ENCODE data around the gene CHORDC1. TPM values are rescaled to one million over a fixed set of nuclear protein-coding genes. Genes with fewer than 3 reads are reported as not detected.

Gene CHORDC1
- total and polyA plus RNA-seq, 2 of the 13 experiments (the other 11 are each of a cell fraction or from before 2014, with no cell fraction given), result 19.1 to 73.5 TPM

DNA sequence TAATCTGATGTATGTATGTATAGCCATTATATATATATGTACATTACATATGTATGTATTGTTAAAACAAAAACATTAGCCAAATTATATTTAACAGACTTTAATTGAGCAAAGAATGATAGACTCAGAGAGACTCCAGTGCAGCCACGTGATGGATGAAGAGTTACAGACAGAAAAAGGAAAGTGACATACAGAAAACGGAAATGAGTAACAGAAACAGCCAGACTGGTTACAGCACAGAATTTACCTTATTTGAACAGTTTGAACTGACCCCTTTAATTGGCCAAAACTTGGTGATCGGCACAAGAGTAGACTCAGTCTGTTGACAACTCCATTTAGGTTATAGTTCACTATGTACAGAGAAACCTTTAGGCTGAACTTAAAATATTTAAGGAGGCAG is 35.0 kb downstream of the CHORDC1 start:
- Histone ChIP-seq H2AFZ (ENCODE audit: low read length) (no peak overlapping the region), H3K9me3 (ENCODE audit: low read length) (no peaks in the 10 kb centered on the region), H3K4me3 (replicated peaks in 1 of 3; ENCODE audit: insufficient read depth in 1 of 3, low read depth in 2 of 3, low read length in 3 of 3) (no peak overlapping the region), H3K9ac (ENCODE audit: insufficient read depth, low read depth, low read length) (no peak overlapping the region), H3K27ac (ENCODE audit: extremely low read length, insufficient read depth, low read length) (no peak overlapping the region), H3K79me2 (ENCODE audit: insufficient read depth, low read length) (no peaks in the 10 kb centered on the region), H3K4me1 (ENCODE audit: insufficient read depth, low read length) (no peaks in the 10 kb centered on the region), H3K4me2 (ENCODE audit: low read depth, low read length) (no peak overlapping the region), H3K36me3 (replicated peaks in 1 of 2; ENCODE audit: control insufficient read depth in 1 of 2, insufficient read depth in 2 of 2, low read length in 2 of 2) (no peaks in the 10 kb centered on the region; a peak in 1 of 5 replicates), H3K27me3 (ENCODE audit: control insufficient read depth in 1 of 2, insufficient read depth in 2 of 2, low read length in 2 of 2) (no peaks in the 10 kb centered on the region), H4K20me1 (ENCODE audit: insufficient read depth, low read length) (no peaks in the 10 kb centered on the region)
- in situ Hi-C loops (cut with HindIII; ENCODE audit: extremely low pct_ligation_motif_present, low pct_unique_long_range_greater_than_20kb) (no loop called here), intact Hi-C loops (cut with micrococcal nuclease; ENCODE audit: unreplicated experiment) (no loop called here)
- BruUV-seq (replicated peaks), result no TSS peak
- ChIA-PET CTCF (ENCODE audit: low intra/inter-chr PET ratio, low total read pairs) (no interaction called here), POLR2A (no interaction called here)
- 67% methylated on average over 3 of the region's 3 CpGs for WGBS (ENCODE audit: low lambda C conversion rate)
- TF ChIP-seq, protein P1, sequence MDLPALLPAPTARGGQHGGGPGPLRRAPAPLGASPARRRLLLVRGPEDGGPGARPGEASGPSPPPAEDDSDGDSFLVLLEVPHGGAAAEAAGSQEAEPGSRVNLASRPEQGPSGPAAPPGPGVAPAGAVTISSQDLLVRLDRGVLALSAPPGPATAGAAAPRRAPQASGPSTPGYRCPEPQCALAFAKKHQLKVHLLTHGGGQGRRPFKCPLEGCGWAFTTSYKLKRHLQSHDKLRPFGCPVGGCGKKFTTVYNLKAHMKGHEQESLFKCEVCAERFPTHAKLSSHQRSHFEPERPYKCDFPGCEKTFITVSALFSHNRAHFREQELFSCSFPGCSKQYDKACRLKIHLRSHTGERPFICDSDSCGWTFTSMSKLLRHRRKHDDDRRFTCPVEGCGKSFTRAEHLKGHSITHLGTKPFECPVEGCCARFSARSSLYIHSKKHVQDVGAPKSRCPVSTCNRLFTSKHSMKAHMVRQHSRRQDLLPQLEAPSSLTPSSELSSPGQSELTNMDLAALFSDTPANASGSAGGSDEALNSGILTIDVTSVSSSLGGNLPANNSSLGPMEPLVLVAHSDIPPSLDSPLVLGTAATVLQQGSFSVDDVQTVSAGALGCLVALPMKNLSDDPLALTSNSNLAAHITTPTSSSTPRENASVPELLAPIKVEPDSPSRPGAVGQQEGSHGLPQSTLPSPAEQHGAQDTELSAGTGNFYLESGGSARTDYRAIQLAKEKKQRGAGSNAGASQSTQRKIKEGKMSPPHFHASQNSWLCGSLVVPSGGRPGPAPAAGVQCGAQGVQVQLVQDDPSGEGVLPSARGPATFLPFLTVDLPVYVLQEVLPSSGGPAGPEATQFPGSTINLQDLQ (CRISPR knock-in tag; IDR thresholded peaks at IDR 0.05), result no peak
- TF ChIP-seq, protein P2, sequence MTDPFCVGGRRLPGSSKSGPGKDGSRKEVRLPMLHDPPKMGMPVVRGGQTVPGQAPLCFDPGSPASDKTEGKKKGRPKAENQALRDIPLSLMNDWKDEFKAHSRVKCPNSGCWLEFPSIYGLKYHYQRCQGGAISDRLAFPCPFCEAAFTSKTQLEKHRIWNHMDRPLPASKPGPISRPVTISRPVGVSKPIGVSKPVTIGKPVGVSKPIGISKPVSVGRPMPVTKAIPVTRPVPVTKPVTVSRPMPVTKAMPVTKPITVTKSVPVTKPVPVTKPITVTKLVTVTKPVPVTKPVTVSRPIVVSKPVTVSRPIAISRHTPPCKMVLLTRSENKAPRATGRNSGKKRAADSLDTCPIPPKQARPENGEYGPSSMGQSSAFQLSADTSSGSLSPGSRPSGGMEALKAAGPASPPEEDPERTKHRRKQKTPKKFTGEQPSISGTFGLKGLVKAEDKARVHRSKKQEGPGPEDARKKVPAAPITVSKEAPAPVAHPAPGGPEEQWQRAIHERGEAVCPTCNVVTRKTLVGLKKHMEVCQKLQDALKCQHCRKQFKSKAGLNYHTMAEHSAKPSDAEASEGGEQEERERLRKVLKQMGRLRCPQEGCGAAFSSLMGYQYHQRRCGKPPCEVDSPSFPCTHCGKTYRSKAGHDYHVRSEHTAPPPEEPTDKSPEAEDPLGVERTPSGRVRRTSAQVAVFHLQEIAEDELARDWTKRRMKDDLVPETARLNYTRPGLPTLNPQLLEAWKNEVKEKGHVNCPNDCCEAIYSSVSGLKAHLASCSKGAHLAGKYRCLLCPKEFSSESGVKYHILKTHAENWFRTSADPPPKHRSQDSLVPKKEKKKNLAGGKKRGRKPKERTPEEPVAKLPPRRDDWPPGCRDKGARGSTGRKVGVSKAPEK (CRISPR knock-in tag; IDR thresholded peaks at IDR 0.05; ENCODE audit: borderline replicate concordance), result no peak
- no peak for TF ChIP-seq ZNF672 (CRISPR knock-in tag; IDR thresholded peaks at IDR 0.05)
- no peak for TF ChIP-seq SNAPC2 (CRISPR knock-in tag; IDR thresholded peaks at IDR 0.05)
- TF ChIP-seq, protein P3, sequence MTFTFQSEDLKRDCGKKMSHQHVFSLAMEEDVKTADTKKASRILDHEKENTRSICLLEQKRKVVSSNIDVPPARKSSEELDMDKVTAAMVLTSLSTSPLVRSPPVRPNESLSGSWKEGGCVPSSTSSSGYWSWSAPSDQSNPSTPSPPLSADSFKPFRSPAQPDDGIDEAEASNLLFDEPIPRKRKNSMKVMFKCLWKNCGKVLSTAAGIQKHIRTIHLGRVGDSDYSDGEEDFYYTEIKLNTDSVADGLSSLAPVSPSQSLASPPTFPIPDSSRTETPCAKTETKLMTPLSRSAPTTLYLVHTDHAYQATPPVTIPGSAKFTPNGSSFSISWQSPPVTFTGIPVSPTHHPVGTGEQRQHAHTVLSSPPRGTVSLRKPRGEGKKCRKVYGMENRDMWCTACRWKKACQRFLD (CRISPR knock-in tag; IDR thresholded peaks at IDR 0.05; ENCODE audit: borderline replicate concordance), result no peak
- TF ChIP-seq, protein P4, sequence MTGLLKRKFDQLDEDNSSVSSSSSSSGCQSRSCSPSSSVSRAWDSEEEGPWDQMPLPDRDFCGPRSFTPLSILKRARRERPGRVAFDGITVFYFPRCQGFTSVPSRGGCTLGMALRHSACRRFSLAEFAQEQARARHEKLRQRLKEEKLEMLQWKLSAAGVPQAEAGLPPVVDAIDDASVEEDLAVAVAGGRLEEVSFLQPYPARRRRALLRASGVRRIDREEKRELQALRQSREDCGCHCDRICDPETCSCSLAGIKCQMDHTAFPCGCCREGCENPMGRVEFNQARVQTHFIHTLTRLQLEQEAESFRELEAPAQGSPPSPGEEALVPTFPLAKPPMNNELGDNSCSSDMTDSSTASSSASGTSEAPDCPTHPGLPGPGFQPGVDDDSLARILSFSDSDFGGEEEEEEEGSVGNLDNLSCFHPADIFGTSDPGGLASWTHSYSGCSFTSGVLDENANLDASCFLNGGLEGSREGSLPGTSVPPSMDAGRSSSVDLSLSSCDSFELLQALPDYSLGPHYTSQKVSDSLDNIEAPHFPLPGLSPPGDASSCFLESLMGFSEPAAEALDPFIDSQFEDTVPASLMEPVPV (CRISPR knock-in tag; IDR thresholded peaks at IDR 0.05), result no peak
- TF ChIP-seq, protein P5, sequence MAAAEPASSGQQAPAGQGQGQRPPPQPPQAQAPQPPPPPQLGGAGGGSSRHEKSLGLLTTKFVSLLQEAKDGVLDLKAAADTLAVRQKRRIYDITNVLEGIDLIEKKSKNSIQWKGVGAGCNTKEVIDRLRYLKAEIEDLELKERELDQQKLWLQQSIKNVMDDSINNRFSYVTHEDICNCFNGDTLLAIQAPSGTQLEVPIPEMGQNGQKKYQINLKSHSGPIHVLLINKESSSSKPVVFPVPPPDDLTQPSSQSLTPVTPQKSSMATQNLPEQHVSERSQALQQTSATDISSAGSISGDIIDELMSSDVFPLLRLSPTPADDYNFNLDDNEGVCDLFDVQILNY (CRISPR knock-in tag; conservative IDR thresholded peaks at IDR 0.05), result no peak
- no peak for TF ChIP-seq KLF11 (CRISPR knock-in tag; IDR thresholded peaks at IDR 0.05)
- no peak for TF ChIP-seq ZNF20 (CRISPR knock-in tag; IDR thresholded peaks at IDR 0.05)
- no peak for TF ChIP-seq KDM3A (CRISPR knock-in tag; IDR thresholded peaks at IDR 0.05; ENCODE audit: low read depth)
- no peak for TF ChIP-seq ZNF451 (CRISPR knock-in tag; IDR thresholded peaks at IDR 0.05)
- DNase-seq (ENCODE audit: low spot score) (no peak), FAIRE-seq (no peak), ATAC-seq (no peak)
